K562 (cell line): ENCODE results near the gene TRRAP.

Source experiments
- ATF2 ChIP-seq: sonication (generic); formaldehyde crosslinking; IDR thresholded peaks from 2 replicates; pipeline ENCODE4 v1.8.1; 2022; ENCODE audit warnings: missing genetic modification reagents
- CTCF ChIP-seq, 3 experiments: IDR thresholded peaks in 2 of 3; conservative IDR thresholded peaks in 1 of 3; 2 replicates each; pipeline ENCODE4 v1.5.1; 2011 to 2012; ENCODE audit warnings: low read length in 3 of 3, mild to moderate bottlenecking in 3 of 3, control low read depth in 2 of 3, improper control_type of control experiment in 1 of 3, inconsistent platforms in 1 of 3, low read depth in 1 of 3, mixed read lengths in 1 of 3, moderate library complexity in 1 of 3; ENCODE audit not compliant: insufficient read depth in 2 of 3
- POLR2A ChIP-seq: fragments of 450-650 bp; conservative IDR thresholded peaks from 2 replicates; pipeline ENCODE4 v1.6.1; 2016
- REST ChIP-seq, 2 experiments: fragments of 450-650 bp; formaldehyde crosslinking in 1 of 2; IDR thresholded peaks; 2 replicates each; pipeline versions ENCODE4 v1.4.0 to v1.6.1; 2014 to 2020; ENCODE audit warnings: mild to moderate bottlenecking in 2 of 2, borderline replicate concordance in 1 of 2, low read depth in 1 of 2
- RFX5 ChIP-seq: IDR thresholded peaks from 2 replicates; pipeline ENCODE4 v1.6.1; 2011; ENCODE audit warnings: low read depth, mild to moderate bottlenecking, improper control_type of control experiment, low read length
- ZNF431 ChIP-seq: sonication (generic); formaldehyde crosslinking; IDR thresholded peaks from 2 replicates; pipeline ENCODE4 v1.8.0; 2022; ENCODE audit warnings: mild to moderate bottlenecking, missing genetic modification reagents
- ZNF830 ChIP-seq: fragments of 250-450 bp; sonication (Bioruptor Pico); IDR thresholded peaks from 2 replicates; pipeline ENCODE4 v1.5.0; 2021; ENCODE audit warnings: mild to moderate bottlenecking
- TF ChIP-seq, protein P1 (sequence below), 2 experiments: fragments of 450-650 bp in 1 of 2; sonication (generic) in 1 of 2; formaldehyde crosslinking in 1 of 2; IDR thresholded peaks in 1 of 2; conservative IDR thresholded peaks in 1 of 2; 2 replicates each; pipeline versions ENCODE4 v1.6.1 to v1.8.1; 2016 to 2023; ENCODE audit warnings: mild to moderate bottlenecking in 2 of 2, moderate library complexity in 2 of 2, inconsistent platforms in 1 of 2, missing genetic modification reagents in 1 of 2

GRCh38 chr7:98864731-98865453 lies 13.4 kb upstream of the TRRAP start:
- TF ChIP-seq ATF2 (CRISPR knock-in tag) (no peak), ZNF830 (CRISPR knock-in tag) (no peak), RFX5 (no peak), ZNF431 (CRISPR knock-in tag) (no peak), CTCF (IDR thresholded peaks at IDR 0.05 in 2 of 3, conservative IDR thresholded peaks at IDR 0.05 in 1 of 3; ENCODE audit: insufficient read depth in 2 of 3, low read depth in 1 of 3, low read length in 3 of 3) (no peak), REST (IDR thresholded peaks at IDR 0.05; ENCODE audit: borderline replicate concordance) (no peak), REST (CRISPR knock-in tag; IDR thresholded peaks at IDR 0.05; ENCODE audit: low read depth) (no peak), POLR2A (no peak)
- TF ChIP-seq, protein P1, sequence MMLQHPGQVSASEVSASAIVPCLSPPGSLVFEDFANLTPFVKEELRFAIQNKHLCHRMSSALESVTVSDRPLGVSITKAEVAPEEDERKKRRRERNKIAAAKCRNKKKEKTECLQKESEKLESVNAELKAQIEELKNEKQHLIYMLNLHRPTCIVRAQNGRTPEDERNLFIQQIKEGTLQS (IDR thresholded peaks at IDR 0.05): no peak
- TF ChIP-seq, protein P1 (CRISPR knock-in tag; conservative IDR thresholded peaks at IDR 0.05): no peak
